GM18505 (cell line): ENCODE measurements around the gene HINT2.

Experiments
- ATAC-seq: cut with Tn5 transposase; IDR thresholded peaks from one replicate; pipeline ENCODE4 v1.9.1; 2021; ENCODE audit not compliant: unreplicated experiment
- POLR2A ChIP-seq: IDR thresholded peaks from 4 replicates; pipeline ENCODE4 v1.6.1; 2011; ENCODE audit warnings: borderline replicate concordance; ENCODE audit not compliant: insufficient read depth, insufficient read length; ENCODE audit errors: extremely low read depth

Gene HINT2

GRCh38 chr9:35769763-35770162, 45.1 kb downstream of the HINT2 start:
- no peak for TF ChIP-seq POLR2A
- no peak for ATAC-seq

GRCh38 chr9:35767458-35767857, 47.4 kb downstream of the HINT2 start:
- no peak for ATAC-seq
- no peak for TF ChIP-seq POLR2A

GRCh38 chr9:35766997-35767396, 47.8 kb downstream of the HINT2 start:
- TF ChIP-seq POLR2A = no peak
- ATAC-seq = no peak

GRCh38 chr9:35763803-35764202, 51.0 kb downstream of the HINT2 start:
- no peak for TF ChIP-seq POLR2A
- no peak for ATAC-seq

- TF ChIP-seq POLR2A = no peak
- ATAC-seq = no peak
These were observed 51.7 kb downstream of the HINT2 start for GRCh38 chr9:35763181-35763580.
